Stimulated activated naive CD8-positive, alpha-beta T cell treated with anti-CD3 and anti-CD28 coated beads, Interleukin-15, Interleukin-2, amounts not matched to agents 100 U/mL and 50 U/mL, for 24 hours (primary cell): ENCODE results near the gene TATDN3.
"Not testable (repeated sequence)": the region's sequence is repeated elsewhere in the genome, so short reads cannot be mapped to it uniquely, and the experiment has no call there.

ENCODE experiments used
- ATAC-seq: fragments of 150-1000 bp; cut with Tn5 transposase; one replicate; pipeline ENCODE4 v1.10.0; 2021
- DNase-seq: peaks from one replicate; pipeline ENCODE4 v3.0.0; 2021

The TATDN3 gene

GRCh38 chr1:212828395-212828794 is 36.7 kb downstream of the TATDN3 start:
- DNase-seq: no peak
- no peak for ATAC-seq

- not testable (repeated sequence) for ATAC-seq, DNase-seq
These were observed 41.8 kb downstream of the TATDN3 start for GRCh38 chr1:212833211-212834207.

- no peak for ATAC-seq
These were observed 46.5 kb downstream of the TATDN3 start for GRCh38 chr1:212838145-212838544.

GRCh38 chr1:212844521-212844920 is 52.8 kb downstream of the TATDN3 start:
- not testable (repeated sequence) for ATAC-seq, DNase-seq

More at GRCh38 chr1:212838145-212838544, 46.5 kb downstream of the TATDN3 start:
- DNase-seq: no peak

GRCh38 chr1:212847549-212847948 is 55.9 kb downstream of the TATDN3 start, which contains the start of gene SPATA45:
Gene SPATA45, minus strand, starts transcription at chr1:212847649. Its CDS starts 11,500 bp downstream, at chr1:212836149.
- no peak for ATAC-seq
- DNase-seq: no peak

DNA sequence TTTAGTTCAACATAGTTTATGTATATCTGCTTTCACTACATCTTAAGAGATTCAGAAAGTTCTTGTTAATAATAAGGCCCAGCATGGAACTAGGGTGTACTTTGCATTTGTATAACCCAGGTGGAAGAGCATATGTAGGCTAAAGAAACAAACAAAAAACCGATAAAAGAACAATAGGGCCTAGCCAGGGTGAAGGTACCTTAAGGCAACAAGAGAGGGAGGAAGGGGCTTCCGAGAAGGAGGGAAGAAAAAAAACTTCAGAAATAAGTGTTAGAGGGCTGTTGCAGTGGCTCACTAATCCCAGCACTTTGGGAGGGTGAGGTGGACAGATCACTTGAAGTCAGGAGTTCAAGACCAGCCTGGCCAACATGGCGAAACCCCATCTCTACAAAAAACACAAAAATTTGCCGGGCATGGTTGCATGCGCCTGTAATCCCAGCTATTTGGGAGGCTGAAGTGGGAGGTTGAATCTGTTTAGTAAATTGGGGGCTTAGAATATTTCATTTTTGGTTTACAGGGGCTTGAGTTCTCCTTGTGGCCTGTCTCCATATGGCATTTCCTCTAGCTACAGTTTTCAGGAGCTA is 60.5 kb downstream of the TATDN3 start:
- no peak for ATAC-seq
- no peak for DNase-seq

- DNase-seq: no peak
These were observed 62.0 kb downstream of the TATDN3 start for GRCh38 chr1:212853658-212854057.

GRCh38 chr1:212856755-212857154 is 65.1 kb downstream of the TATDN3 start:
- ATAC-seq (no peak), DNase-seq (no peak)

More at GRCh38 chr1:212853658-212854057, 62.0 kb downstream of the TATDN3 start:
- no peak for ATAC-seq

DNA sequence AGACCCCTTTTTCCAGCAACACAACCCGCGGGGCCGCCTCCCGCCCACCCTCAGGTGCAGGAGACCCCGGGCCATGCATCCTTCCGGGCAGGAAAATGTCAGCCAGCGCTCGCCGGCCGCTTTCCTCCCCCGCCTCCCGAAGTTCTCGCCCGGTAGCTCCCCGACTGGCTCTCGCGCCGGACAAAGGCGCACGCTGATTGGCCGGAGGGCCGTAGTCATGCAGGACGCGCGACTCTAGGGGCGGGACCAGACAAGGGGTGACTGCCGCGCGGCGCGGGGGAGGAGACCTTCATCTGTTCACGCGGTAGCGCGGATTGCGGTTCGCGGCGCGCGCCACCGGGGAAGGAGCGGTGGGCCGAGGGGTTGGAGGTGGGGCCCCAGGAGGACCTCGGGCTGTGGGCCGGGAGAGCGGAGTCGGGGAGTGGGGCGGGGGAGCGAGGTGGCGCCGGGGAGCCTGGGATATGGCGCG is 66.3 kb downstream of the TATDN3 start, which contains the start of gene FLVCR1:
Gene FLVCR1, plus strand, starts transcription at position 284 of the 469 bp plus-strand sequence. Its CDS starts 178 bp downstream, at position 462.
- peak; percentile 97 for DNase-seq
- ATAC-seq: peak; percentile 99

GRCh38 chr1:212858461-212859265 is 67.0 kb downstream of the TATDN3 start:
- no peak for DNase-seq

DNA sequence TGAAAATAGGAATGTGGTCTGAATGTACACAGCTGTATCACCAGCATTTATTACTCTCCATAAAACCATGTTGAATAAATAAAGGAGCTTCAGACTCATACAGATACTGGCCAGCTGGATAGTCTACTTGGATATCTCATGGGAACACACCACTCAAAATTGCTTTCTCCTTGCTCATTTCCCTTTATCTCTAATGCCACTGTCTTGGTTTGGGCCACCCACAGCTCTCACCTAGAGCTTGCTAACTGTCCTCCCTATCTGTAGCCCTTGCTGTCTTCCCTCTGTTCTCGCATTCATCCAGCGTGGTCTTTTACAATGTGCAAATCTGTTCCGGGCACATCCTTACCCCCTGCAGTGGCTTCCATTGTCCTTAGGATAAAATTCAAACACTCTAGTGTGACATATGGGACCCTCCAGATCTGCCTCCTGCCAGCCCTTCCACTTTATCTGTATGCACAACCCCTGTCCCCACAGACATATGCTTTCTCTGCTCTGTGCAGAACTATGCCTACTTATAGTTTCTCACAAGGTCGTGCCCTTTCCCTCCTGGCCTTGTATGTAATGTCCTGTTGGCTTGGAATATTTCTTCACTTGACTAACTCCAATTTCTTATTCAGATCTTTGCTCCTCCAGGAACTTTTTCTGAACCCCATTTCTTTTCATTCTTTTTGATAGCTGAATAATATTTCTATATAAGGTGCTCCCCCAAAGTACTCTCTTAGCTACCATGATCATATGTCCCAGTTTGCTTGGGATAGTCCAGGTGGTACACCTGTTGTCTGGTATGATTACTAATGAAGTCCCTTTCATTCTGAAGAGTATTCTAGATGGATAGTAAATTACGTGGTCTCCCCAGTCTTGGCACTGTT is 69.3 kb downstream of the TATDN3 start:
- no peak for DNase-seq
- no peak for ATAC-seq

More at GRCh38 chr1:212858461-212859265, 67.0 kb downstream of the TATDN3 start:
- peak; percentile 13 for ATAC-seq

- no peak for ATAC-seq
- no peak for DNase-seq
These were observed 70.5 kb downstream of the TATDN3 start for GRCh38 chr1:212862111-212862690.

GRCh38 chr1:212863345-212863744 is 71.7 kb downstream of the TATDN3 start:
- not testable (repeated sequence) for DNase-seq, ATAC-seq

DNA sequence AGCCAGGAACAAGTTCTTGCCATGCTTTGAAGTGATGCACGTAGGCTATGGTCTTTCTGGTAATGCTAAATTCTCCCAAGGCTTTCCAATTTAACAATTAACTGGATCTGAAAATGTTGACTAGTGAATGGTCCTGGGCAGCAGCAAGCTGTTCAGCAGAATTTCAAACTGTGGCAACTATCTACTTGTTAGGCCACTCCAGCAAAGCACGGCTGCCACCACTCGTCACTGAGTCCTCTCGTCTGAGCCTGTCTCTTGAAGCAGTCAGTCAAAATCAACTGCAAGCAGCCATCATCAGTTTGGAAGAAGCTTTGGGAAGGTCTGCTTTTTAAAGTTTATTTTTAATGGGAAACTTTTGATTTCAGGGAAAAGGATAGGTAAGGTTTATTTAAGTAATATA is 72.5 kb downstream of the TATDN3 start:
- DNase-seq: no peak
- no peak for ATAC-seq
